Parathyroid adenoma (tissue), 2 donors: ENCODE data around the gene SYT2.

Experiments used
- H2AFZ ChIP-seq: fragments of 300-600 bp; sonication (generic); one replicate; pipeline ENCODE4 v1.7.0; 2017; ENCODE audit warnings: antibody characterized with exemption, mild to moderate bottlenecking
- H3K27ac ChIP-seq: fragments of 300-600 bp; sonication (generic); one replicate; pipeline ENCODE4 v1.7.0; 2017
- H3K27me3 ChIP-seq: fragments of 300-600 bp; sonication (generic); one replicate; pipeline ENCODE4 v1.7.0; 2017; ENCODE audit warnings: low read length; ENCODE audit not compliant: control insufficient read depth, insufficient read depth
- H3K36me3 ChIP-seq: fragments of 300-600 bp; sonication (generic); one replicate; pipeline ENCODE4 v1.7.0; 2017; ENCODE audit warnings: low read length; ENCODE audit not compliant: control insufficient read depth, insufficient read depth
- H3K4me1 ChIP-seq: fragments of 300-600 bp; sonication (generic); one replicate; pipeline ENCODE4 v1.7.0; 2017; ENCODE audit warnings: control low read depth
- H3K4me2 ChIP-seq: fragments of 300-600 bp; sonication (generic); one replicate; pipeline ENCODE4 v1.7.0; 2017; ENCODE audit warnings: low read length
- H3K4me3 ChIP-seq: fragments of 300-600 bp; sonication (generic); one replicate; pipeline ENCODE4 v1.7.0; 2017; ENCODE audit warnings: low read depth, low read length
- H3K79me2 ChIP-seq: fragments of 300-600 bp; sonication (generic); one replicate; pipeline ENCODE4 v1.7.0; 2017; ENCODE audit warnings: control low read depth
- H3K9ac ChIP-seq: fragments of 300-600 bp; sonication (generic); one replicate; pipeline ENCODE4 v1.7.0; 2017; ENCODE audit warnings: mild to moderate bottlenecking
- H3K9me3 ChIP-seq: fragments of 300-600 bp; sonication (generic); one replicate; pipeline ENCODE4 v1.7.0; 2017; ENCODE audit warnings: low read length; ENCODE audit not compliant: control insufficient read depth
- TF ChIP-seq, protein P1 (sequence below): fragments of 300-600 bp; sonication (generic); IDR thresholded peaks from one replicate; pipeline ENCODE4 v1.7.0; 2017; ENCODE audit warnings: antibody characterized with exemption, mild to moderate bottlenecking
- donor health status: primary hyperparathyroidism.

SYT2 gene

DNA sequence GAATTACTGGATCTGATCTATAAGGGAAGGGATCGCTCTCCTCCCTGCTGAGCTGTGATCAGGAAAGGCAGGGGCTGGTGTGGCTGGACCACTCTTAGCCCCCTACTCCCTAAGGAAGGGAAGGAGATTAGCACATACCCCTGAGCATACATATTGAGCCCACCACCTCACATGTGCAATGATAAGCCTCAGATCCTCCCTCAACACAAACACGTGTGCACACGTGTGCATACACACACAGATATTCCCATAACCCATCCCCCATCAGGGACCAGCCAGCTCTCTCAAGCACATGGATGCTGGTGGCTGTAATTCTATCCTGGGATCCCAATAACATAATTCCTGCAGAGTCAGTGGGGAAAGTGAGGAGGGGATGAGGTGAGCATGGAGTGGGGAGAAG lies 21.2 kb downstream of the SYT2 start:
- Histone ChIP-seq H2AFZ (no peak overlapping the region), H3K9me3 (no peaks in the 10 kb centered on the region), H3K9ac (no peak overlapping the region), H3K79me2 (no peaks in the 10 kb centered on the region), H3K4me2 (no peak overlapping the region), H3K4me1 (no peaks in the 10 kb centered on the region), H3K4me3 (no peak overlapping the region), H3K36me3 (no peaks in the 10 kb centered on the region), H3K27me3 (no peaks in the 10 kb centered on the region), H3K27ac (no peak overlapping the region)
- TF ChIP-seq, protein P1, sequence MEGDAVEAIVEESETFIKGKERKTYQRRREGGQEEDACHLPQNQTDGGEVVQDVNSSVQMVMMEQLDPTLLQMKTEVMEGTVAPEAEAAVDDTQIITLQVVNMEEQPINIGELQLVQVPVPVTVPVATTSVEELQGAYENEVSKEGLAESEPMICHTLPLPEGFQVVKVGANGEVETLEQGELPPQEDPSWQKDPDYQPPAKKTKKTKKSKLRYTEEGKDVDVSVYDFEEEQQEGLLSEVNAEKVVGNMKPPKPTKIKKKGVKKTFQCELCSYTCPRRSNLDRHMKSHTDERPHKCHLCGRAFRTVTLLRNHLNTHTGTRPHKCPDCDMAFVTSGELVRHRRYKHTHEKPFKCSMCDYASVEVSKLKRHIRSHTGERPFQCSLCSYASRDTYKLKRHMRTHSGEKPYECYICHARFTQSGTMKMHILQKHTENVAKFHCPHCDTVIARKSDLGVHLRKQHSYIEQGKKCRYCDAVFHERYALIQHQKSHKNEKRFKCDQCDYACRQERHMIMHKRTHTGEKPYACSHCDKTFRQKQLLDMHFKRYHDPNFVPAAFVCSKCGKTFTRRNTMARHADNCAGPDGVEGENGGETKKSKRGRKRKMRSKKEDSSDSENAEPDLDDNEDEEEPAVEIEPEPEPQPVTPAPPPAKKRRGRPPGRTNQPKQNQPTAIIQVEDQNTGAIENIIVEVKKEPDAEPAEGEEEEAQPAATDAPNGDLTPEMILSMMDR, result no peak

DNA sequence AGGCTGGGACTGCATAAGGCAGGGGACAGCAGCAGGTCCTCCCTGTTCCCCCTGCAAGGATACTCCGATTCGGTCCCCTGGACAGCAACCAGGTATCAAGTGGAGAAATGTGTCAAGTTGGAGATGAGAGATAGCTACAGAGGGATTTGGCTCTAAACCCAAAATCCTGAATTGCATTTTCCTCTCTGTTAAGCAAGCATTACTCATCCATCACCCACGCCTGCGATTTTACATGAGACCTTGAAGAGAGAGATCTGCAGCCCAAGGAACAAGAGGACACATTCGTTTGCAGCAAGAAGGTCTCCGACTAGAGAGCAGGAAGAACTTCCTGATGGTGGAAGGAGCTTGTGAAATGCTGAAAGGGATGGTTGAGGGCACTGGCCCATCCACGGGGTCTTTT lies 21.9 kb downstream of the SYT2 start:
- Histone ChIP-seq H3K27ac (no peak overlapping the region), H3K27me3 (no peaks in the 10 kb centered on the region), H3K9ac (no peak overlapping the region), H3K9me3 (no peaks in the 10 kb centered on the region), H3K79me2 (no peaks in the 10 kb centered on the region), H3K4me1 (no peaks in the 10 kb centered on the region), H3K36me3 (no peaks in the 10 kb centered on the region), H3K4me3 (no peak overlapping the region), H2AFZ (no peak overlapping the region), H3K4me2 (no peak overlapping the region)
- TF ChIP-seq, protein P1, result no peak

DNA sequence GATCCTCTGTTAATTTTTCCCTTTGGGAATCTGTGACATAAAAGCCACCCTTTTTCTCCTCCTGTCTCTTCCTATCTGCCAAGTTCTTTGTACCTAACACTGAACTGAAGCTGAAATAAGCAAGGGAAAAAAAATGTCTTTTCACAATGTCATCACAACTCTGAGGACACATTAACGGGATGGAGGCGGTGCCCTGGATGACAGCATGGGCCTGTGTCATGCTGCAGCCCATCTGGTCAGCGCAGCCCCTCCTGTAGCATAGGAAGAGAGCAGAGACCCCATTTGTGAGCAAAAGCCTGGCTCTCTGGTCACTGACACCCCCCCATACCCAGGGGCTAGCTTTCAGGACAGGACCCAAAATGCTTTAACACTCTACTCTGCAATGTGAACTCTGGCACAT lies 22.5 kb downstream of the SYT2 start:
- H3K4me2 ChIP-seq, result no peak overlapping the region
- H3K27me3 ChIP-seq, result no peaks in the 10 kb centered on the region

DNA sequence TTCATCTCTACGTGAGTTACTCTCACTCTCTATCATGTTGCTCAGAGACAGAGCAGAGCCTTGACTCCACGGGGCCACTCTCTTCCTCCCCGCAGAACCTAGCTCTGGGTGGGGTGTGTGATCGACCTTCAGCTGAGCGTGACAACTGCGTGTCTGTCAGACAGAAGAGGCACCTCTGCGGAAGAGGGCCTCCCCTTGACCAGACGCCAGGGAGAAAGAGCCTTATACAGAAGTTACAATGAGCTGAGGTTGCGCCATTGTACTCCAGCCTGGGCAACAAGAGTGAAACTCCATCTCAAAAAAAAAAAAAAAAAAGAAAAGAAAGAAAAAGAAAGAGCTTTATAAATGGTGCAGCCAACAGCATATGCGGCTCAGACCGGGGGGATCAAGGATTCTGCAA lies 22.9 kb downstream of the SYT2 start:
- H3K36me3 ChIP-seq, result no peaks in the 10 kb centered on the region
- no peaks in the 10 kb centered on the region for H3K9me3 ChIP-seq
- H3K4me3 ChIP-seq, result no peak overlapping the region
- H3K4me2 ChIP-seq, result no peak overlapping the region
- no peaks in the 10 kb centered on the region for H3K4me1 ChIP-seq
- H3K27me3 ChIP-seq, result no peaks in the 10 kb centered on the region
- no peaks in the 10 kb centered on the region for H3K79me2 ChIP-seq
- H3K27ac ChIP-seq, result no peak overlapping the region
- no peak overlapping the region for H3K9ac ChIP-seq
- TF ChIP-seq, protein P1, result no peak
- H2AFZ ChIP-seq, result no peak overlapping the region

More for the DNA sequence above, 22.5 kb downstream of the SYT2 start:
- H3K79me2 ChIP-seq, result no peaks in the 10 kb centered on the region
- TF ChIP-seq, protein P1, result no peak
- no peak overlapping the region for H3K4me3 ChIP-seq
- no peaks in the 10 kb centered on the region for H3K4me1 ChIP-seq
- H3K36me3 ChIP-seq, result no peaks in the 10 kb centered on the region
- H3K9ac ChIP-seq, result no peak overlapping the region
- no peak overlapping the region for H2AFZ ChIP-seq
- H3K27ac ChIP-seq, result no peak overlapping the region
- H3K9me3 ChIP-seq, result no peaks in the 10 kb centered on the region

DNA sequence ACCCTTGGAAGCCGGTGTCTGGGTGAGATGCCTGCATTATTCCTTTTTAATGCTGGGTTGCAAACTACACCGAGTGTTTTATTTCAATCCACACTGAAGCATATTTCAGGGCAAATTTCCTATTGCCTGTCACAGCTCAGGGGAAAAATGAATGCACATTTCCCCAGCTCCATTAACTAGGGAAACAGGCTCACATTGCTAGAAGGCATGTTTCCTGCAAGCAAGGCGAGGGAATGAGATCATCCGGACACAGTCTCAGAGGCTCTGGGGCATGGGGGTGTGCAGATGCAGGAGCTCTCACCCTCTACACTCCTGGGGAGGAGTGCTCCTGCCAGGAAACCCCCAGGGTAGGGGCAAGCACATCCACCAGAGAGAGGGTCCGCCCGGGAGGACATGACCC lies 24.6 kb downstream of the SYT2 start:
- TF ChIP-seq, protein P1, result no peak
- no peaks in the 10 kb centered on the region for H3K4me1 ChIP-seq
- no peaks in the 10 kb centered on the region for H3K27me3 ChIP-seq
- no peaks in the 10 kb centered on the region for H3K36me3 ChIP-seq
- no peaks in the 10 kb centered on the region for H3K79me2 ChIP-seq
- no peak overlapping the region for H3K4me3 ChIP-seq
- no peak overlapping the region for H3K9ac ChIP-seq
- no peak overlapping the region for H2AFZ ChIP-seq
- H3K9me3 ChIP-seq, result no peaks in the 10 kb centered on the region
- H3K27ac ChIP-seq, result no peak overlapping the region
- H3K4me2 ChIP-seq, result no peak overlapping the region
